NCI-H510A (cell line): ENCODE data around the gene LCN9.
"Not testable (repeated sequence)": the region's sequence is repeated elsewhere in the genome, so short reads cannot be mapped to it uniquely, and the experiment has no call there.

Experiments used
- DNase-seq: peaks from one replicate; lab custom pipeline; 2025; lab: John Stamatoyannopoulos, UW

Gene LCN9, protein sequence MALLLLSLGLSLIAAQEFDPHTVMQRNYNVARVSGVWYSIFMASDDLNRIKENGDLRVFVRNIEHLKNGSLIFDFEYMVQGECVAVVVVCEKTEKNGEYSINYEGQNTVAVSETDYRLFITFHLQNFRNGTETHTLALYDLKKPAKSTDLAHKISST

DNA sequence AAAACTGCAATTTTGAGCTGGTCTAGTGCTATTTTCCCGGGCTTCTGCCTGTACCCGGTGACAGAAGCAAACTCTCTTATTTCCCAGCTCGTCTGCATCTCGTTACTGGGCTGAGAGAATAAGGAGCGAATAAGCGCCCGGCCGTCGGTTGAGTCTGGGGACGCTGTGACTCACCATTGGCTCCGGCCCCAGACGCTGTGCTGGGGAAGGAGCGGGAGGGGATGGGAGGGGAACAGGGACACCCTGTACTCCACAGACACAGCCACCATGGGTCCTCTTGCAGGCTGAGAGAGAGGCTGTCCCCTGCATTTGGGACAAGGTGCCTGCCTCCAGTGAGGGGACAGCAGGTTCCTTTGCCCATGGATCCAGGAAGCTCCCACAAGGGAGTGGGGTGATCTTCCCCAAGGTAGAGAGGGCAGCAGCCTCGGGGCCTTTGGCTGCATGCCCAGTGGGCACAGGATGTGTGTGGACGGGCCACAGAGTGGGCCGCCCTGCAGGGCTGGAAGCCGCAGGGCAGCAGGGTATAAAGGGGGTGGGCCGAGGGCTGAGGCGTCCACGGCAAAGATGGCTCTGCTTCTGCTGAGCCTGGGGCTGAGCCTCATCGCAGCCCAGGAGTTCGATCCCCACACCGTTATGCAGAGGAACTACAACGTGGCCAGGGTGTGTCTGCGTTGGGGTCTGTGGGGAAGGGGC lies at the start of gene LCN9:
Gene LCN9 (plus strand): TSS at position 552 of the 693 bp plus-strand sequence. CDS start 13 bp downstream, at position 565.
- DNase-seq: no peak

- DNase-seq: no peak
Observed at GRCh38 chr9:135613946-135614805, 48.9 kb upstream of the LCN9 start.

- DNase-seq: no peak
Observed at GRCh38 chr9:135614821-135615665, 48.1 kb upstream of the LCN9 start.

- no peak for DNase-seq
Observed at GRCh38 chr9:135615666-135616618, 47.2 kb upstream of the LCN9 start.

DNA sequence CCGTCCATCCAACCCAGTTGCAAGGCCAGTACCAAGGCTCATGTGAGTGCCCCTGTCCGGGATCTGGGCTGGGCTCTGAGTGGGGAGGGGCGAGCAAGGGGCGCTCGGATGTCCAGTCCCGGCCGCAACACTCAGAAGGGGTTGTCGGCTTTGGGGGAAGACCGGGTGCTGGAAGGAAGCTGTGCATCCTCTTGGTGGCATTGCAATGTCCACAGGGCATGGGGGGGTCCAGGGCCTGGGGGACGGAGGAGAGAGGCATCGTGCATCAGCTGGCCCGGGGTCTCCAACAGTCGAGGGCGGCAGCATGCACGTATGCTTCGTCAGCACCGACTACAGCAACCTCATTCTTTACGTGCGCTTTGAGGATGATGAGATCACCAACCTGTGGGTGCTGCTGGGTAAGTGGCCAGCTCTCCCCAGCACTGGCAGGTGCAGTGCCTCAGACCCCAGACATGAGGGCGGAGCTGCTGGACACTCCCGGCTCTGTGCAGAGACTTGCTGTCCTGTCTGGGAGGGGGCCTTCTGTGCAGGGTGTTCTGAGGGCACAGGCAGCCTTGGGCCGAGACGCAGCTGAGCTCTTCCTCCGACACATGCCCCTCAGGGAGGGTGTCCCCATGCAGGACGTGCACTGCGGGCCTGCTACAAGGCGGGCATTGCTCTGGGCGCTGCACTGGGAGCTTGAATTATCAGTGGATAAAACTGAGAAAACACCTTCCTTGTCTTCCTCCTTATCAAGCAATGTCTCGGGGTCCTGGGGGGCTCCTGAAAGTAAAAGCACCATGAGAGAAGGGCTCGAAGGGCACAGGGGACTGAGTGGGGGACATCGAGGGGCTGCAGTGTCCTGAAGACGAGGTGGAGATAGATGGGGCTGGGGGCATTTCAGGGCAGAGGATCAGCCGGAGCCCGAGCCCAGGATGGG lies 46.2 kb upstream of the LCN9 start:
- no peak for DNase-seq

DNA sequence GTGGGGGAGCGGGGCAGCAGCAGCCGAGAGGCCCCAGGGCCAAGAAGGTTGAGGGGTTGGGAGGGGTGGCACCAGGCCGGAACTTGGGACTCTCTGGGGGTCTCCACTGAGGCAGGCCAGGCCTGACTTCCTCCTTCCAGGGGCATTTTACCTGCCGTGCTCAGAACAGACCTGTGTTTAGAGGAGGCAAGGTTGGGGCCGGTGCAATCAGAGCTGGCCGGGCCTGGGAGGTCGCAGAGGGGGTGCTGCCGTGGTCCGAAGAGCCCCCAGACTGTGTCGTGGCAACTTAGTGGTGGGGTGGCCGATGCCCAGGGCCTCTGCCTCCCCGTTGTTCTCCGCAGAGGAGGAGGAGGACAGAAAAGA lies 45.6 kb upstream of the LCN9 start:
- DNase-seq: no peak

DNA sequence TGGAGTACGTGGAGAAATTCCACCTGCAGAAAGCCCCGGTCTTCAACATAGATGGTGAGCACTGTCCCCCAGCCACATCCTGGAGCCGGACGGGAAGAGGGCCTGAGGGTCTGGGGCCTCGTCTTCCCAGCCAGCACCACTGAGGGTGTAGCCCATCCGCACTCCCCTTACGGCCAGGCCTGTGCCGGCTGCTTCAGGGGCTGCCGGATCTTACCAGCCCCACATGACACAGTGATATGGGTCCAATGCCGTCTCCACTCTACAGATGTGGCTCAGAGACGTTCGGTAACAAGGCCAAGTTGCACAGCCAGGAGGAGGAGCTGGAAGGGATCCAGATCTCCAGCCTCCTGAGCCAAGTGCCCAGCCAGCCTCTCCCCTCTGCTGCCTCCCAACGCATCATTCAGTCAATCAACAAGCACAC lies 45.1 kb upstream of the LCN9 start:
- DNase-seq: no peak

DNA sequence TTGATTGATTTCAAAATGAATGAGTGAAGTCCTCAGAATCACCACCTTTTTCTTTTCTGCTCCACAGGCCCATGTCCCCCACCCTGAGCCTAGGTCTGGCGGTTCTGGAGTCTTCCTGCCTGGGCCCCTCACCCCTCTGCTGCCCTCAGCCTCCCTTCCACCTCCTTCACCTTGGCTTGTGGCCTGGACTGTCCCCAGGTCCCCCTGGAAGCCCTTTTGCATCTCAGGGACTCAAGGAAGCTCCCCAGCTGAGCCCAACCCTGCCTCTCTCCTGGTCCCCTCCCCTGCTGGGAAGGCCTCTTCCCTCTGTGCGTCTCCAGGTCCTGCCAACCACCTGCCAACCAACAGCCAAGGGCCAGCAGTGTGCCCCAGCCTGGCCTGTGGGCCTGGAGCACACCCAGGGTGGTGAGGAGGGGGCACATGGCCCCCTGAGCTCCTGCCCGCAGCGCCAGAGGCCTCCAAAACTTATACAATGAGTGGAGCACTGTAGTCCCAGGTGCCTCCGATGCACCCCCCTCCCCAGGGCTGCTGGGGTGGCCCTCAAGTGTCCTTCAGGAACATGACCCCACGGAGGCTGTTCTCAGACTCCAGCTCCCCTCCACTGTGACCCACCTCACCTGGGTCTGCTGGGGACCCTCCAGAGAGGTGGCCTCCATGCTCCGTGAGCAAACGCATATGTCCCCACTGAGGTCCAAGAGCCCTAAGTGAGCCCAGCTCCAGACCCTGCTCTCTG lies 44.1 kb upstream of the LCN9 start:
- DNase-seq: no peak

- no peak for DNase-seq
Observed at GRCh38 chr9:135619599-135619886, 43.6 kb upstream of the LCN9 start.

DNA sequence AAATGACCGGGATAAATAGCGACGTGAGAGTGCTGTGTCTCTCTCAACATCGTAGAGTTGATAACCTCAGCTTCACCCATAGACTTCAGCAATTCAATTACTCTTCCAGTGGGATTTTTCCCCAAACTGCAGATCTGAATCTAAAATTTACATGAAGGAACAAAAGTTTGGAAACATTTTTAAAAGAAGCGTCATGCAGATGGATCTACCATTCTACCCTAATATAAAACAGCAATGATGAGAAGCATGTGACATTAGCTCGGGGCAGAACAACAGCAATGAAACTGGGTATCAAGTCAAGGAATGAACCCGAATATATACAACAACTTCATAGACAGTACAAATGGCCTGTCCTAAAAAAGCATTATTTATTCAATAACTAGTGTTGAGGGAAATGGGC lies 42.6 kb upstream of the LCN9 start:
- DNase-seq: no peak

- no peak for DNase-seq
Observed at GRCh38 chr9:135622415-135623020, 40.6 kb upstream of the LCN9 start.

DNA sequence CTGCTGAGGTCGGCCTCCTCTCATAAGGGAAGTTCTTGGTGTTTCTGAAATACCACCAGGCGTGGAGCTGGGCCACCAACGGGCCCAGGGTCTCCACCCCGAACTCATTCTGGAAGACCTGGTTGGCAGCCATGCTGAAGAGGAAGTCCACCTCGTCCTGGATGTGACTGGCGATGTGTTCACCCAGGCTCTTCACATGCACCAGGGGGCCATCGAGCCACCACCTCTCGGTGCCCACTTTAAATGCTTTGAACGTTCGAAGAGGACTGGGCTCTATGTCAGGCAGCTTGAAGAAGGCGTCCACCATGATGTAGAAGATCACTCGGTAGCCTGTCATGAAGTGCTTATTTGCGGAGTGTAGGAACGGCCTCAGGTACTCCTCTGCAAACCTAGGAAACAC lies 38.8 kb upstream of the LCN9 start:
- no peak for DNase-seq

DNA sequence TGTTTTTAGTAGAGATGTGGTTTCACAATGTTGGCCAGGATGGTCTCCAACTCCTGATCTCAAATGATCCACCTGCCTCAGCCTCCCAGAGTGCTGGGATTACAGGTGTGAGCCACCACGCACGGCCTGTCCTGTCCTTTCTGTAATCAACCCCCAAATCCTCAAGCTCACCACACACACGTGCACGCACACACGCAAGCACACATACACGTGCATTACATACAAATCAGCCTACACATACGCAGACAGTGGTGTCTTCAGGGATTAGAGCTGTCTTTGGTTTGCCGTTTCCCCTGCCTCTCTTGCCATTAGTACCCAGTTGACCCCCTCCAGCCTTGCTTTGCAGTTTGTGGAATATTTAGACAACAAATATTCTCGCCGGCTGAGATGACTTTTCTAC lies 30.3 kb upstream of the LCN9 start:
- no peak for DNase-seq

DNA sequence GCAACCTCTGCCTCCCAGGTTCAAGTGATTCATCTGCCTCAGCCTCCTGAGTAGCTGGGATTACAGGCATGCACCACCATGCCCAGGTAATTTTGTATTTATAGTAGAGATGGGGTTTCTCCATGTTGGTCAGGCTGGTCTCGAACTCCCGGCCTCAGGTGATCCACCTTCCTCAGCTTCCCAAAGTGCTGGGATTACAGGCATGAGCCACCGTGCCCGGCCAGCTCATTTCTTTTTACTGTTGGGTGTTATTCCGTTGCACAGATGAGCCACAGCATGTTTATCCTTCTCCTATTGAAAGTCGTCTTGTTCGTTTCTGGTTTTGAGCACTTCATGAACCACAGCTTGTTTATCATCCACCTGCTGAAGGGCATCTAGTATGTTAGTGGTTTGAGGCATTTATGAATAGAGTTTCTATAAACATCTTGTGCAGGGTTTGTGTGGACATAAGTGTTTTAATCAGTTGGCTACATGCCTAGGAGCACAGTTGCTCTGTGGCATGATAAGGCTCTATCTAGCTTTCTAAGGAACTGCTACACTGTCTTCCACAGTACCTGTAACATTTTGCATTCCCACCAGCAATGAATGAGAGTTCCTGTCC lies 26.1 kb upstream of the LCN9 start:
- not testable (repeated sequence) for DNase-seq

DNA sequence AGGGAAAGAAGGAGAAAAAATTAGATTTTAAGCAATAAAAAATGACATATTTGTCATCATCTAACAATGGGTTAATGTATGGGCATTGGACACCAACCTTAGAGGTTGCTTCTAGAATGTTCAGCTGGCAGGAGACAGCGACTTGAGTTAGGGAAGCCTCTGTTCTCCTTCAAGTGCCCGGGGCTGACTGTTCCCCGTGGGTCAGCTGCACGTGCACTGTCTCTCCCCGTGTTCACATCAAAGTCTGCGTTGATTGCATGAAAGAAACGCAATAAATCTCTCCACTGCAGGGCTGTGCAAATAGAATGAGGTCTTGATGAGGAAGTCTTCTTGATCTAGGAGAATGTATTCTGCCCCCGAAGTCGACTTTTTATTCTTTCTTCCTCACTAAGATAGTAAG lies 23.9 kb upstream of the LCN9 start, which contains the start of gene GLT6D1:
Gene GLT6D1 (minus strand): TSS at position 345 of the 400 bp plus-strand sequence. CDS start 353 bp downstream, outside the sequence.
- DNase-seq: no peak

DNA sequence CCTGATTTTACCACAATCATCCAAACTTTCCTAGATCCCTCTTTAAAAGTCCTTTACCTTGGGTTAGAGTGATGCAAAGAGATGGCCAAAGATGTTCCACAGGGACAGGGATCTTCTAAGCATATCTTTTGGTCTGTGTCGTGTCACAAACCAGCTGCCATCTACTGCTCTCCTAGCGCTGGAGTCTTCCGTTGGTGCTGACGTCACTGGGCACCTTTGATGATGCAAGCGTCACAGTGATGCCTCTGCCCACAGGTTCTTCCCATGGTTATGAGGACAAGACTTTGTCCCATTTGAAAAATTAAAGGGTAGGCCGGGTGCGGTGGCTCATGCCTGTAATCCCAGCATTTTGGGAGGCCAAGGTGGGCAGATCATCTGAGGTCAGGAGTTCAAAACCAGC lies 22.1 kb upstream of the LCN9 start:
- no peak for DNase-seq

- no peak for DNase-seq
Observed at GRCh38 chr9:135641745-135642144, 21.4 kb upstream of the LCN9 start.

DNA sequence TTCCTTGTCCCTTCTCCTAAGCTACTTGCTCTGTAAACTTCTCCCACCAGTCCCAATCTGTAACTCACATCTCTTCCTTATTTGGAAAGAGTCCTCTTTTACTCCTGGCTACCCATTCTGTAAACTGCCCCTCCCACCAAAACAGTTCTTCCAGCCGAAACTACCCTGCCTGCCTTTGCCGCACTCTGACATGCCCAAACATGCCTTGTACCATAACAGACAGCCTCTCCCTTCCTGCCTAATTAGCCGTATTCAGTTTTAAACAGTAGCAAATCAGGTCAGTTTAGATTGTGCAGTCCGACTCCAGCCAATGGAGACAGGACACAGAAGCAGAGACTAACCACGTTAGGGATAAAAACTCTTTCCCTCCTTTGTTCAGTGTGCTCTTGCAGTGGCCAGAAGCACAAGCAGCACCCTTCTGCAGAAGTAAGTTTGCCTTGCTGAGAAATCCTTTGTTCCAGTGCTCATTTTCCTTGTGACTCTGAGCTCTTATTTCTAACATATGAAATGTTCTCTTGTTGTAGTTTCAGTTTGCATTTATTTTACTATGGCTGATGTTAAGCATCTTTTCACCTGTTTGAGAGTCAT lies 18.4 kb upstream of the LCN9 start:
- no peak for DNase-seq
